Progenitor cell of endocrine pancreas (in vitro differentiated cells): ENCODE measurements around the gene TRIP6. TPM values are rescaled to one million over a fixed set of nuclear protein-coding genes. Genes with fewer than 3 reads are reported as not detected.

Source experiments
- DNase-seq: peaks from one replicate; pipeline ENCODE4 v3.0.0; 2021; ENCODE audit warnings: low spot score; ENCODE audit not compliant: unreplicated experiment
- H3K27ac Mint-ChIP-seq: 2 replicates; pipeline ENCODE4 v1.8.0; 2021; ENCODE audit warnings: mild to moderate bottlenecking, moderate library complexity, mixed read lengths
- H3K27me3 Mint-ChIP-seq: 2 replicates; pipeline ENCODE4 v1.8.0; 2021; ENCODE audit warnings: mixed read lengths
- H3K36me3 Mint-ChIP-seq: 2 replicates; pipeline ENCODE4 v1.8.0; 2022; ENCODE audit warnings: mixed read lengths; ENCODE audit not compliant: insufficient read depth
- H3K4me1 Mint-ChIP-seq: 2 replicates; pipeline ENCODE4 v1.8.0; 2021; ENCODE audit warnings: low read depth, mixed read lengths
- H3K4me3 Mint-ChIP-seq: 2 replicates; pipeline ENCODE4 v1.8.0; 2021; ENCODE audit warnings: low read depth, mild to moderate bottlenecking, moderate library complexity, mixed read lengths
- H3K9me3 Mint-ChIP-seq: 2 replicates; pipeline ENCODE4 v1.8.0; 2021; ENCODE audit warnings: low read depth, mixed read lengths
- total RNA-seq: library from RNA; stranded (reverse); gene quantifications from 2 replicates; pipeline ENCODE4 v1.2.1, GENCODE V29; 2021
- TF ChIP-seq, protein P1 (sequence below): fragments of 200-600 bp; sonication (generic); IDR thresholded peaks from one replicate; pipeline ENCODE4 v1.5.0; 2021; ENCODE audit warnings: antibody characterized with exemption, mild to moderate bottlenecking; ENCODE audit not compliant: unreplicated experiment

Gene TRIP6
- total RNA-seq, 1 donor from 2014 or later: 76.9 TPM

GRCh38 chr7:100878013-100878412, 10.8 kb downstream of the TRIP6 start:
- peaks cover 28% of the 10 kb centered on the region for H3K4me1 Mint-ChIP-seq
- H3K27ac Mint-ChIP-seq: peak overlapping the region; percentile 59
- H3K4me3 Mint-ChIP-seq: no peak overlapping the region
- H3K27me3 Mint-ChIP-seq: no peaks in the 10 kb centered on the region
- DNase-seq: no peak
- no peaks in the 10 kb centered on the region for H3K9me3 Mint-ChIP-seq
- peaks cover 44% of the 10 kb centered on the region for H3K36me3 Mint-ChIP-seq
- TF ChIP-seq, protein P1, sequence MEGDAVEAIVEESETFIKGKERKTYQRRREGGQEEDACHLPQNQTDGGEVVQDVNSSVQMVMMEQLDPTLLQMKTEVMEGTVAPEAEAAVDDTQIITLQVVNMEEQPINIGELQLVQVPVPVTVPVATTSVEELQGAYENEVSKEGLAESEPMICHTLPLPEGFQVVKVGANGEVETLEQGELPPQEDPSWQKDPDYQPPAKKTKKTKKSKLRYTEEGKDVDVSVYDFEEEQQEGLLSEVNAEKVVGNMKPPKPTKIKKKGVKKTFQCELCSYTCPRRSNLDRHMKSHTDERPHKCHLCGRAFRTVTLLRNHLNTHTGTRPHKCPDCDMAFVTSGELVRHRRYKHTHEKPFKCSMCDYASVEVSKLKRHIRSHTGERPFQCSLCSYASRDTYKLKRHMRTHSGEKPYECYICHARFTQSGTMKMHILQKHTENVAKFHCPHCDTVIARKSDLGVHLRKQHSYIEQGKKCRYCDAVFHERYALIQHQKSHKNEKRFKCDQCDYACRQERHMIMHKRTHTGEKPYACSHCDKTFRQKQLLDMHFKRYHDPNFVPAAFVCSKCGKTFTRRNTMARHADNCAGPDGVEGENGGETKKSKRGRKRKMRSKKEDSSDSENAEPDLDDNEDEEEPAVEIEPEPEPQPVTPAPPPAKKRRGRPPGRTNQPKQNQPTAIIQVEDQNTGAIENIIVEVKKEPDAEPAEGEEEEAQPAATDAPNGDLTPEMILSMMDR: no peak

GRCh38 chr7:100878685-100879084, 11.5 kb downstream of the TRIP6 start:
- Mint-ChIP-seq H3K27me3 (no peaks in the 10 kb centered on the region), H3K27ac (peak overlapping the region; percentile 56), H3K4me3 (no peak overlapping the region), H3K36me3 (peaks cover 44% of the 10 kb centered on the region), H3K9me3 (no peaks in the 10 kb centered on the region), H3K4me1 (peaks cover 28% of the 10 kb centered on the region)
- TF ChIP-seq, protein P1: no peak
- DNase-seq: no peak

DNA sequence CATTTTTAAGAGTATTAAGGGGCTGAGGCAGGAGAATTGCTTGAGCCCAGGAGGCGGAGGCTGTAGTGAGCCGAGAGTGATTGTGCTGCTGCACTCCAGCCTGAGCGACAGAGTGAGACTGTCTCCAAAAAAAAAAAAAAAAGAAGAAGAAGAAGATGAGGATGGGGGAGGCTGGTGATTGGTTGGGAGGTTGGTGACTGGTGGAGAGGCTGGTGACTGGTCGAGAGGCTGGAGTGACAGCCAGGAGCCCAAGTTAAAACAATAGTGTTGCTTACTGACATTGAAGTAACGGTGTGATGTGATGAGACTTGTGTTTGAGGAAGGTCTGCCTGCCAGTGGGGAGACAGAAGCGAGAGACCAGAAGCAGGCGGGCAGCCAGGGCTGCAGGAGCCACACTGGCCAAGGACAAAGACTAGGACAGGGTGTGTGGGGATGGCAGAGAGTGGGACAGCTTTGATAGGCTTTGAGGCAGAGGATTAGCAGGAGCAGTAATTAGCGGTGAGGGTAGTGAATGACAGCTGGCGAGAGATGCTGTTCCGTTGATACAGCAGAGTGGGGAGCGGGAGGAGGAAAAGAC, 12.6 kb downstream of the TRIP6 start:
- Mint-ChIP-seq H3K4me1 (peaks cover 24% of the 10 kb centered on the region), H3K36me3 (peaks cover 48% of the 10 kb centered on the region)

GRCh38 chr7:100880645-100881044, 13.5 kb downstream of the TRIP6 start:
- no peak overlapping the region for H3K4me3 Mint-ChIP-seq
- no peaks in the 10 kb centered on the region for H3K27me3 Mint-ChIP-seq
- TF ChIP-seq, protein P1: no peak
- peaks cover 50% of the 10 kb centered on the region for H3K36me3 Mint-ChIP-seq
- no peaks in the 10 kb centered on the region for H3K9me3 Mint-ChIP-seq
- DNase-seq: no peak
- peak overlapping the region; percentile 67 for H3K27ac Mint-ChIP-seq
- H3K4me1 Mint-ChIP-seq: peaks cover 21% of the 10 kb centered on the region

More for the DNA sequence above, 12.6 kb downstream of the TRIP6 start:
- no peak overlapping the region for H3K27ac Mint-ChIP-seq
- no peak for DNase-seq
- no peaks in the 10 kb centered on the region for H3K9me3 Mint-ChIP-seq
- H3K4me3 Mint-ChIP-seq: no peak overlapping the region
- TF ChIP-seq, protein P1: no peak
- H3K27me3 Mint-ChIP-seq: no peaks in the 10 kb centered on the region

DNA sequence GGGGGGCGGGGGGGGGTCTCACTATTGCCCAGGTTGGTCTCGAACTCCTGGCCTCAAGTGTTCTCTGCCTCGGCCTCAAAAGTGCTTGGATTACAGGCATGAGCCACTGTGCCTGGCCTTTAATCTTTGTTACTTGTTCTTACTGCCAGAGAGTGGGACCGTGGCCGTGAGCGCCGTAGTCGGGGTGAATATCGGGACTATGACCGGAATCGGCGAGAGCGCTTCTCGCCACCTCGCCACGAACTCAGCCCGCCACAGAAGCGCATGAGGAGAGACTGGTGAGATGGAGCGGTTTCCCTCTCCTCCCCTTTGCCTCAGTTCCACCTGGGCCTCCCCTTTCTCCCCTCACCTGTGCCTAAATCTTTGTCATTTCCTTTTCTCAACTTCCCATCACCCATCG, 13.9 kb downstream of the TRIP6 start:
- Mint-ChIP-seq H3K27ac (no peak overlapping the region), H3K36me3 (peaks cover 53% of the 10 kb centered on the region), H3K4me1 (peaks cover 19% of the 10 kb centered on the region), H3K4me3 (no peak overlapping the region), H3K9me3 (no peaks in the 10 kb centered on the region), H3K27me3 (no peaks in the 10 kb centered on the region)
- no peak for DNase-seq
- TF ChIP-seq, protein P1: no peak
